Endothelial cell (in vitro differentiated cells): Measurements from ENCODE around the gene GPN1. TPM values are rescaled to one million over a fixed set of nuclear protein-coding genes. Genes with fewer than 3 reads are reported as not detected.

Experiments used
- DNase-seq: peaks from one replicate; pipeline ENCODE4 v3.0.0; 2021; ENCODE audit warnings: low spot score
- H3K27ac Mint-ChIP-seq: one replicate; pipeline ENCODE4 v1.8.0; 2021; ENCODE audit warnings: mixed read lengths, inconsistent platforms; ENCODE audit not compliant: unreplicated experiment
- H3K27me3 Mint-ChIP-seq: one replicate; pipeline ENCODE4 v1.8.0; 2021; ENCODE audit warnings: mild to moderate bottlenecking, moderate library complexity, mixed read lengths, inconsistent platforms; ENCODE audit not compliant: unreplicated experiment
- H3K36me3 Mint-ChIP-seq: one replicate; pipeline ENCODE4 v1.8.0; 2021; ENCODE audit warnings: mild to moderate bottlenecking, low read depth, mixed read lengths, inconsistent platforms; ENCODE audit not compliant: unreplicated experiment
- H3K4me1 Mint-ChIP-seq: one replicate; pipeline ENCODE4 v1.8.0; 2021; ENCODE audit warnings: mild to moderate bottlenecking, mixed read lengths, inconsistent platforms; ENCODE audit not compliant: unreplicated experiment
- H3K4me3 Mint-ChIP-seq: one replicate; pipeline ENCODE4 v1.8.0; 2021; ENCODE audit warnings: mild to moderate bottlenecking, mixed read lengths, inconsistent platforms; ENCODE audit not compliant: unreplicated experiment
- H3K9me3 Mint-ChIP-seq: one replicate; pipeline ENCODE4 v1.8.0; 2021; ENCODE audit warnings: mixed read lengths, inconsistent platforms; ENCODE audit not compliant: unreplicated experiment
- total RNA-seq: library from RNA; stranded (reverse); fragmentation: NEBNext Ultra II Directional; extraction: Animal tissue kit (Norgen Biotek cat#: 25700); gene quantifications from one replicate; pipeline ENCODE4 v1.2.1, GENCODE V29; 2021; ENCODE audit not compliant: unreplicated experiment
- TF ChIP-seq, protein P1 (sequence below): fragments of 200-600 bp; sonication (generic); IDR thresholded peaks from one replicate; pipeline ENCODE4 v1.5.0; 2021; ENCODE audit warnings: antibody characterized with exemption; ENCODE audit not compliant: unreplicated experiment

The GPN1 gene
- total RNA-seq, 1 donor from 2014 or later = 39.7 TPM

- Mint-ChIP-seq H3K27me3 (no peaks in the 10 kb centered on the region), H3K4me3 (no peak overlapping the region), H3K4me1 (no peaks in the 10 kb centered on the region), H3K27ac (no peak overlapping the region), H3K9me3 (no peaks in the 10 kb centered on the region), H3K36me3 (peaks cover 40% of the 10 kb centered on the region)
- DNase-seq = no peak
- TF ChIP-seq, protein P1, sequence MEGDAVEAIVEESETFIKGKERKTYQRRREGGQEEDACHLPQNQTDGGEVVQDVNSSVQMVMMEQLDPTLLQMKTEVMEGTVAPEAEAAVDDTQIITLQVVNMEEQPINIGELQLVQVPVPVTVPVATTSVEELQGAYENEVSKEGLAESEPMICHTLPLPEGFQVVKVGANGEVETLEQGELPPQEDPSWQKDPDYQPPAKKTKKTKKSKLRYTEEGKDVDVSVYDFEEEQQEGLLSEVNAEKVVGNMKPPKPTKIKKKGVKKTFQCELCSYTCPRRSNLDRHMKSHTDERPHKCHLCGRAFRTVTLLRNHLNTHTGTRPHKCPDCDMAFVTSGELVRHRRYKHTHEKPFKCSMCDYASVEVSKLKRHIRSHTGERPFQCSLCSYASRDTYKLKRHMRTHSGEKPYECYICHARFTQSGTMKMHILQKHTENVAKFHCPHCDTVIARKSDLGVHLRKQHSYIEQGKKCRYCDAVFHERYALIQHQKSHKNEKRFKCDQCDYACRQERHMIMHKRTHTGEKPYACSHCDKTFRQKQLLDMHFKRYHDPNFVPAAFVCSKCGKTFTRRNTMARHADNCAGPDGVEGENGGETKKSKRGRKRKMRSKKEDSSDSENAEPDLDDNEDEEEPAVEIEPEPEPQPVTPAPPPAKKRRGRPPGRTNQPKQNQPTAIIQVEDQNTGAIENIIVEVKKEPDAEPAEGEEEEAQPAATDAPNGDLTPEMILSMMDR = no peak
Observed at GRCh38 chr2:27638709-27639108, 9.9 kb downstream of the GPN1 start.

- Mint-ChIP-seq H3K9me3 (no peaks in the 10 kb centered on the region), H3K4me1 (no peaks in the 10 kb centered on the region), H3K27ac (no peak overlapping the region), H3K36me3 (peaks cover 23% of the 10 kb centered on the region), H3K27me3 (no peaks in the 10 kb centered on the region), H3K4me3 (no peak overlapping the region)
- no peak for DNase-seq
- TF ChIP-seq, protein P1 = no peak
Observed at GRCh38 chr2:27640722-27641245, 11.9 kb downstream of the GPN1 start.

- peaks cover 22% of the 10 kb centered on the region for H3K36me3 Mint-ChIP-seq
- H3K4me3 Mint-ChIP-seq = no peak overlapping the region
- TF ChIP-seq, protein P1 = no peak
- H3K27ac Mint-ChIP-seq = no peak overlapping the region
- no peaks in the 10 kb centered on the region for H3K27me3 Mint-ChIP-seq
- no peaks in the 10 kb centered on the region for H3K9me3 Mint-ChIP-seq
- no peaks in the 10 kb centered on the region for H3K4me1 Mint-ChIP-seq
- DNase-seq = no peak
Observed at GRCh38 chr2:27645197-27645596, 16.3 kb downstream of the GPN1 start.

- no peaks in the 10 kb centered on the region for H3K27me3 Mint-ChIP-seq
- H3K27ac Mint-ChIP-seq = no peak overlapping the region
- H3K9me3 Mint-ChIP-seq = no peaks in the 10 kb centered on the region
- no peak overlapping the region for H3K4me3 Mint-ChIP-seq
- H3K4me1 Mint-ChIP-seq = no peaks in the 10 kb centered on the region
- peaks cover 24% of the 10 kb centered on the region for H3K36me3 Mint-ChIP-seq
- DNase-seq = no peak
- TF ChIP-seq, protein P1 = no peak
Observed at GRCh38 chr2:27647289-27647688, 18.4 kb downstream of the GPN1 start.

DNA sequence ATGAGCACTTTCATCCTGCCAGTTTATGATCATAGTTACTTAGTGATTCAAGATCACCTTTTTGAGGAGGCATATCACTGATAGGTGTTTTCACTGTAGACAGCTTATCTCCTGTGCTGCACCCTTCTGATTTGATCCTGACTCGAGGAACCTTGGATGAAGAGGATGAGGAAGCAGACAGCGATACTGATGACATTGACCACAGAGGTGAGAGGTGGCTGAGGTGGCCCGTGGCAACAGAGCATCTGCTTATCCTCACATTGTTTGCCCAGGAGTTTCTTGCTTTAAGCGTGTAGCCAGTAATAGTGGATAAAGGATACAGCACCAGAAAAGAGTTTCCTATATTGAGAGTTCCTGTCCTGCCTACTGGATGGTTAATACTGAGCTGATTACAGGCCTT is 18.9 kb downstream of the GPN1 start:
- H3K27me3 Mint-ChIP-seq = no peaks in the 10 kb centered on the region
- no peak overlapping the region for H3K27ac Mint-ChIP-seq
- no peaks in the 10 kb centered on the region for H3K4me1 Mint-ChIP-seq
- no peaks in the 10 kb centered on the region for H3K9me3 Mint-ChIP-seq
- no peak overlapping the region for H3K4me3 Mint-ChIP-seq
- TF ChIP-seq, protein P1 = no peak
- peaks cover 24% of the 10 kb centered on the region for H3K36me3 Mint-ChIP-seq
- DNase-seq = no peak
